Uterus (tissue), 2 donors: ENCODE measurements around the gene GLYR1.

Experiments used
- CTCF ChIP-seq, 4 experiments: fragments of 200-600 bp in 2 of 4; fragments of 450-650 bp in 2 of 4; sonication (generic) in 2 of 4; IDR thresholded peaks; one replicate each; pipeline ENCODE4 v1.5.1; 2016 to 2019; ENCODE audit warnings: antibody characterized with exemption in 4 of 4, mild to moderate bottlenecking in 2 of 4, moderate library complexity in 1 of 4
- POLR2A ChIP-seq, 2 donors: fragments of 450-650 bp; IDR thresholded peaks; one replicate each; pipeline ENCODE4 v1.6.1; 2016; ENCODE audit warnings: antibody characterized with exemption in 2 of 2, mild to moderate bottlenecking in 1 of 2, moderate library complexity in 1 of 2

DNA sequence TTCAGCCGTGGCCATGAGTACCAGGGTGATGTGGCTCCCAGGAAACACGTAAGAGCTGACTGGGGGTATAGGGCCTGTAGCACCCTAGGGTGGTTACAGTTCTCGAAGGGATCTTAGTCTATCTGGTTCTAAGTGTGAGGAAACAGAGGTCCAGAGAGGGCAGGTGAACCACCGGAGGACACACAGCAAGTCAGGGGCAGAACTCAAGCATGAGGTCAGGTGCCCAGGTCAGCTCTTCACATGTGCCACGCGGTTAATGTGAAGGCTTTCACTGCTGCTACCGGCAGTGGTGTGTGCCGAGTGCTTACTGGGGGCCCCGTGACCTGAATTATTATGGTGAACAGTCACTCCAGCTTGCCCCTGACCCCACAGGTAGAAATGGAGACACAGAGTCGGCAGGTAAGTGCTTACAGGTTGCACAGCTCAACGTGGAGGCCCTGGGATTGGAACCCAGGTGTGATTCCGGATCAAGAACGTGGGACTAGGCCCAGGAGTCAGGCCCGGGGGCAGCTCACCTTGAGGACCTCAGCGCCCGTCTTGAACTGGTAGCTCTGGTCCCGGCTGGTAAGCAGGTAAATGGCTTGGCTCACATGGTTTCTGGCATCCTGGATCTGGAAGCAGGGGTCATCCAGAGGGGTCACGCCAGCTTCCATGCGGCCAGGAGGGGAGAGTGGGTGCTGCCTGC, 47.8 kb downstream of the GLYR1 start:
- TF ChIP-seq CTCF (IDR thresholded peaks at IDR 0.05) = no peak
- no peak for TF ChIP-seq POLR2A (IDR thresholded peaks at IDR 0.05)
